ENCODE measurements around the gene NUPR1.
"Not testable (repeated sequence)": the region's sequence is repeated elsewhere in the genome, so short reads cannot be mapped to it uniquely, and the experiment has no call there.

The NUPR1 gene

DNA sequence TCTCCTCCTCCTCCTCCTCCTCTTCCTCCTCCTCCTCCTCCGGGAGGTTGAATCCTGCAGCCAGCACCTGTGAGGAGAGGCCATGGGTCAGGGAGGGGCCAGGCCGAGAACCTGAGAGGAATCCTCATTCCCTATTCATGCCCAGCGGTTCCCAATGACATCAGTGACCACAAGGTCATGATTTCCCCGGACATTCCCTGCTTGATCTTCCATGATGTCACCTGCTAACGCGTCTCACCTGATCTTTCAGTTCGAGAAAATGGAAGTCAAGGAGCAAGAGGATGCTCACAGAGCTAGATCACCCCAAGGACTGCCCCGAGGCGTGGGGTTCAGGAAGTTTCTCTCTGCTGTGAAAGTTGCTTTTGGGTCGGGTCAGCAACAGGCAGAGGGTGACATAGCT, 38.9 kb downstream of the NUPR1 start:
- no peak overlapping the region for H3K4me3 ChIP-seq (ENCODE audit: low read depth, low read length)

DNA sequence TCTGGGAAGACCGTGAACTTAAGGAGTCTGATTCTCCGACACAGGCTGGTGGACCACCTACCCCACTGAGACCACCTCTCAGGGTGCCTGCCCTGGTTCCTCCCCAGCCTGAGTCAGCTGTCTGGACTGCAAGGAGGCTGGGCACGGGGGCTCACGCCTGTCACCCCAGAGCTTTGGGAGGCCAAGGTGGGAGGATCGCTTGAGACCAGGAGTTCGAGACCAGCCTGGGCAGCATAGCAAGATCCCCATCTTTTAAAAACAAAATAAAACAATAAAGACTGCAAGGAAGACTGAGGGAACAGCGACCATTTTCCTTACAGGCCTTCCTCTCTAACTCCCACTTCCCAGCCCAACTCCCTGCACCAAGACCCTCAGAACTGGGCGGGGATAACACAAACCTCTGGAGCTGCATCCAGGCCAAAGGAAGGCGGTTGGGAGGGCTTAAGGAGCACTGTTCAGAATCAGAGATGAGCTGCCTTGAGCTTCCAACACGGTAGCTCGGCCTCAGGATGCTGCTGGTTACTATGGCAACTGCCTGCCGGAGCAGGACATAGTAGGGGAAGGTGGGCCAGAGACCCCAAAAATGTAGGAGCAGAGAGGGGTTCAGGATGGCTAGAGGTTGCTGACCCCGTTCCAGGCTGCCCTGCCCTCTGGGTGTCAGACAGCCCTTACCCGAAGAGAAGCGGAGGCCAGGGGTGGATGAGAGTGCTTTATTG, 40.0 kb downstream of the NUPR1 start:
- no peak overlapping the region for H3K4me3 ChIP-seq (ENCODE audit: low read depth, low read length)

DNA sequence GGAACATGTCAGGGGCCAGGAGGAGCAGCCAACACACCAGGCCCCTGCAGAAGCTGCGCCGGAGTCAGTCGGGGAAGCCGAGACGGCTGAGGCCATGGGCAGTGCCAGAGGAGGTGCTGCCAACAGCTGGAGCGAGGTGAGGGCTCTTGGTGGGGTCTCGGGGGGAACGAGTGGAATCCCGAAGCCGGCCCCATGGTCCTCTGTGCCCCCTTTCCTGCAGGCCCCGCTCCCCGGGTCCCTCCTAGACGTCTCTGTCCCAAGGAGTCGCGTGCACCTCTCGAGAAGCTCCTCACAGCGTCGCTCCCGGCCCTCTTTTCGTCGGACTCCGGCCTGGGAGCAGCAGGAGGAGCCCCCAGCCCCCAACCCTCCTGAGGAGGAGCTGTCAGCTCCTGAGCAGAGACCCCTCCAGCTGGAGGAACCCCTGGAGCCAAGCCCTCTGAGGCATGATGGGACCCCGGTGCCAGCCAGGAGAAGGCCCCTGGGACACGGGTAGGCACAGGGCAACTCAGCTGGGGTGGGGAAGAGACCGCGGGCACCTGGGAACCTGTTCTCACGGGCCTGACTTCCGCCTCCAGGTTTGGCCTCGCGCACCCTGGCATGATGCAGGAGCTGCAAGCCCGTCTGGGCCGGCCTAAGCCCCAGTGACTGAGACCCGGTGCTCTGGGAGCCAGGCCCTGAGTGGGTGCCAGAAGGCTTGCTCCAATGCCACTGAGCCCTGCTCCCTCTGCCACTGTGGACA, 40.7 kb downstream of the NUPR1 start:
- H3K4me3 ChIP-seq (ENCODE audit: low read depth, low read length): no peak overlapping the region

DNA sequence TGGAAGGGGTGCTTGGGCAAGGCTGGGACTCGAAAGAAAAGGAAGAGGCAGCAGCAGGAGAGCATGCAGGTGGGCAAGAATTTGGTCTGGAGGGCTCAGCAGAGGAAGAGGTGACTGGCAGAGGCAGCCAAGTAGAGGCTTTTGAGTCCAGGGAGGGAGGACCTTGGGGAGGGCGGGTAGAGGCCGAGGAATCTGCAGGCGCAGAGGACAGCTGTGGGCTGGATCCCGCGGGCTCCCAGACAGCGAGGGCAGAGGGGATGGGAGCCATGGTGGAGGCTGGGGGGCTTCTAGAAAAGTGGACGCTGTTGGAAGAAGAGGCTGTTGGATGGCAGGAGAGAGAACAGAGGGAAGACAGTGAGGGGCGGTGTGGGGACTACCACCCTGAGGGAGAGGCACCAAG, 41.4 kb downstream of the NUPR1 start:
- no peak overlapping the region for H3K4me3 ChIP-seq (ENCODE audit: low read depth, low read length)

DNA sequence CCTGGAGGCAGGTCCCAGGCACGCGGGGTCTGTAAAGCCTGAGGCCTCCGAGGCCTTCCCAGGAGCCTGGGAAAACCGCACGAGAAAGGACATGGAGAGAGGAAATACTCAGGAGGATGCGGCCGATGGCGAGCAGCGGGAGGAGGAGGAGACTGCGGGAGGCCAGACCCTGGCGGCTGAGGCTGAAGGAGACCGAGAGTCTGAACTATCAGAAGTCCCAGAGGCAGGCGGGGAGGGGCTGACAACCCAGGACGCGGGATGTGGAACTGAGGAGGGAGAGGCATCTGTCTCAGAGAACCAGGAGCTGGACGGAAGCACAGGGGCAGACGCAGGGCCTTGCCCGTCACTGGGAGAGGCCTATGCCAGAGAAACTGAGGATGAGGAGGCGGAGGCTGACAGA, 41.9 kb downstream of the NUPR1 start:
- no peak overlapping the region for H3K4me3 ChIP-seq (ENCODE audit: low read depth, low read length)

DNA sequence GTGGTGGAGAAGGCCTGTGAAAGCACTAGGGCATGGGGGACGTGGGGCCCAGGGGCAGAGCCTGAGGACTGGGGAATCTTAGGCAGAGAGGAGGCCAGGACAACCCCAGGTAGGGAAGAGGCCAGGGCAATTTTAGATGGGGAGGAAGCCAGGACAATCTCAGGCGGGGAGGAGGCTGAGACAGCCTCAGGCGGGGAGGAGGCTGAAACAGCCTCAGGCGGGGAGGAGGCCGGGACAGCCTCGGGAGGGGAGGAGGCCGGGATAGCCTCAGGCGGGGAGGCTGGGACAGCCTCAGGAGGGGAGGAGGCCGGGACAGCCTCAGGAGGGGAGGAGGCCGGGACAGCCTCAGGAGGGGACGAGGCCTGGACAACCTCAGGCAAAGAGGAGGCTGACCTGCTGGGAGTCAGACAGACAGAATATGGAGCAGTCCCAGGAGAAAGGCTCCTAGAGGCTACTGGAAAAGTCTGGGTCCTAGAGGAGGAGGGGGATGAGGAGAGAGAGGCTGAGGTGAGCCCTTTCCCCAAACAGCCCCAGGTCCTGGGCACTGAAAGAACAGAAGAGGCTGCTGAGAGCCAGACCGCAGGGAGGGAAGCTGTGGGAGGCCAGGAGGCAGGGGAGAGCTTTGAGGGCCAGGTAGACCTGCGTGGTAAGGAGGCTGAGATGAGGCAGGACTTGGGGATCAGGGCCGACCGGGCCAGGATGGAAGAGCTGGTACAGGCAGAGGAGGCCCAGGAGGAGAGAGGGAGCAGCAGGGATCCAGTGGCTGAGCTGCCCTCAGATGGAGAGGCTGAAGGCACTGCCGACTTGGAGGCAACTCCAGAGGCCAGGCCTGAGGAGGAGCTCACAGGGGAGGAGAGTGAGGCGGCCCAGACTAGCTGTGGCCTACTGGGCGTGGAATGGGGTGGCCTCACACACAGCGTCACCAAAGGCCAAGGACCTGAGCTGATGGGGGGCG, 42.7 kb downstream of the NUPR1 start:
- no peak overlapping the region for H3K4me3 ChIP-seq (ENCODE audit: low read depth, low read length)

DNA sequence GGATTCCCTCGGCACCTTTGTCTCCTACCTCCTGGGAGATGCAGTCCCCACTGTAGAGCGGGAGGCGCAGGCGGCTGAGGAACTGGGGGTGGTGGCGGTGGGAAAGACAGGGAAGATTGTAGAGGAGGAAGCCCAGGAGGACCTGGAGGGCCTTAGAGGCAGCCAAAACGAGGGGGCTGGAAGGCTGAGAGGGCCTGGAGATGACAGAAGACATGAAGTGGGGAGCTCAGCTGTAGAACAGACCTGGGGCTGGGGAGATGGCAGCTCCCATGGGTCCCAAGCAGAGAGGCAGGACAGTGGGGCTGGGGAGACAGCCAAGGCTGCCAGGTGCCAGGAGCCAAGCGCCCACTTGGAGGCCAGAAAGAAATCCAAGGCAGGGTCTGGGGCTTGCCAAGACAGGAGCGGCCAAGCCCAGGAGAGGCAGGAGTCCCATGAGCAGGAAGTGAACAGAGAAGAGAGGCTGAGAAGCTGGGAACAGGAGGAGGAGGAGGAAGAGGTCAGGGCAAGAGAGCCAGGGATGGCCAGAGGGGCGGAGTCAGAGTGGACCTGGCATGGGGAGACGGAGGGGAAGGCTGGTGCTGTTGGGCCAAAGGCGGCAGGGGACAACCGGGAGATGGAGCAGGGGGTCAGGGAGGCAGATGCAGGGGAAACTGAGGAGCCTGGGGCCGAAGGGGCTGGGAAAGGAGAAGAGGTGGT, 43.5 kb downstream of the NUPR1 start:
- H3K4me3 ChIP-seq (ENCODE audit: low read depth, low read length): no peak overlapping the region

DNA sequence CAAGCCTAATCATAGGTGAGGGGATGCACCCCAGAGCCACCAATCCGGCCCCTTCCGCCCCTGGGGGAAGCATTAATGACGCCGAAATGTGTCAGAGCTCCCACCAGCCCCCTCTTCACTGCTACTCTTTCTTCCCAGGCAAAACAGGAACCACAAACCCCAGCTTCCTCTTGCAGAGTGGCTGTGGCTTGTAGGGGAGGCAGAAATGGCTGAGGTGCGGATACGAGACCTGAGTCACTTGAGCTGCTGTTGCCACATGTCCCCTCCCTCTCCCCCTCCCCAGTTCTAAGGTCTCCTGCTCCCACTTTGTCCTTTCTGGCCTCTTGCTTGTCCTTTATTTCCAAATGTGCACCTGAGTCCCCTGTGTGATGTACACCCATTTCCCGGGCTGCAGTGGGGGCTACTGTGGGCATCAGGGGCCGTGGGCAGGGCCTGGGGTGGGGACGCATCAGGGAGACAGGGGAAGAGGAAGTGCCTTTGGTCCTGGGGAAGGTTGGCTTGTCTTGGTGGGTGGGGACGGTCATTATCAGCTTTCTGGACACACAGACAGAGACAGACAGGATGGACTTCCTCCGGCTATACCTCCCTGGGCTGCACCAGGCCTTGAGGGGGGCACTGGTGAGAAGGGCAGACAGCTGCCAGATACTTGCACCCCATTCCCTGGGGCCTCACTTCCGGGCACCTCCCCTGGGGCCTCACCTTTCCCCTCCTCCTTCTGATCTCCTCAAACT, 44.5 kb downstream of the NUPR1 start, which contains the start of gene APOBR:
Gene APOBR (plus strand): TSS at position 523 of the 731 bp plus-strand sequence. CDS start 39 bp downstream, at position 562.
- H3K4me3 ChIP-seq (ENCODE audit: low read depth, low read length): no peak within 1 kb of the TSS

DNA sequence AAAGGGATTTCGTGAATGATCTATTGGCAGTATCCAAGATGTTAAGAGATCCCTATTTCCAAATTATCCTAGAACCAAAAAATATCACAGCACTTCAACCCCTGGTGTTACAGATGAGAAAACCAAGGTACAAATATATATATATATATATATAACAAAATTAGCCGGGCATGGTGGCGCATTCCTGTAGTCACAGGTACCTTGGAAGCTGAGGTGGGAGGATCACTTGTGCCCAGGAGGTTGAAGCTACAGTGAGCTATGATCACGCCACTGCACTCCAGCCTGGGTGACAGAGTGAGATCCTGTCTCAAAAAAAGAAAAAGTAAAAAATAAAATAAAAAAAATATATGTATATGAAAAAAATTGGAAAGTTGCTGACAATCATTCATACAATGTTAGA, 46.3 kb downstream of the NUPR1 start:
- H3K4me3 ChIP-seq (ENCODE audit: low read depth, low read length): peak overlapping the region; percentile 91

DNA sequence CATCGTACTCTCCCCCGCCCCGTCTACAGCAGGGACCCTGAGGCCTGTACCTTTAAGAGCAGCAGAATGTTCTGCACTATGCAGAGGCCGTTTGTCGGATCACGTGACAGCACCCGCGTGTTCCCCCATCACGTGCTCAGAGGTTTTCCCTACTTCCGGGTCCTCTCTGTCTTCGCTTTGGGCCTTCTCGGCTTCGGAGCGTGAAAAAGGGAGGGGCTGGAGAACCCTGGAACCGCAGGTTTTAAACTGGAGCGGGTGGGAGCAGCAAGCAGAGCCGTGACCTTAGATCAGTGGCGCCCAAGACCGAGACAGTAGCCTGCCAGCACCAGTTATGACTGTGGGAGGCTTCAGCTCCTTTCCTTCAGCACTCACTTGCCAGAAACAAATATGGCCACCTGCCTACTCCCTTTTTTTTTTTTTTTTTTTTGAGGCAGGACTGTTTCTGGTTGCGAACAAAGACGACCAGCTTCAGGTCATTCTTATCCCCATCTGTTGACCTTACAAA, 46.8 kb downstream of the NUPR1 start, which contains the start of gene CLN3:
Gene CLN3 (minus strand): TSS at position 105 of the 505 bp plus-strand sequence. CDS start 315 bp downstream, outside the sequence.
- peak within 1 kb of the TSS; percentile 91 for H3K4me3 ChIP-seq (ENCODE audit: low read depth, low read length)

DNA sequence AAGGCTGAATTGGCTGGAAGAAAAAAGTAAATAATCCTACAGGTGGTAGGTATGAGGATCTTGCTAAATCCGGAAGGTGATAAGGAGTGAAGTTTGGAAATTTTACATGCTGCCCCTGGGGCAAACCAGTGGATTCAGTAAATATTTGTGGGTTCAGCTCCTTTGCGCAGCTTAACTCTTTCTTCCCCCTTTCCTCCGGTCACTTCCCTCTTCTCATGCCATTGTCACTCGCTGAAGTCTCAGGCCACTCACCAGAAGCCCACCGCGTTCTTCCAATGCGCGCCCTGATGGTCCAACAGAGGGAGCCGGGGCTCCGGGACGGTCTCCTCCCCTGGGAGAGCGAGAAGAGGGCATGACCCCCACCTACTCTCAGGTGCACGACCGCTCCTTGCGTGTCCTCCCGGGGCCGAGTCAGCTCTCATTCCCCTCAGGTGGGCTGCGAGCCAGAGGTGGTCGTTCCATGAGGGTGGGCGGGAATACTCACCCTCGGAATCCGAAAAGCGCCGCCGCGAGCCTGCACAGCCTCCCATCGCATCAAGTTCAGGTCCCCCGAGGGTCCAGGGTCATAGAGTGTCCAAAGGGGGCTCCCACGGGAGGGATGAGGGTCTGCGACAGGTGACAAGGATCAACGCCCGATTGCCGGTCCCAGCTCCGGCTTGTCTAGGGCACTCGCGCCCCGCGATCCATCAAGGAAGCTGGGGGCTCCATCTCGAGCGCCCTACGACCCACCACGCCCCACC, 47.4 kb downstream of the NUPR1 start:
- peak overlapping the region; percentile 91 for H3K4me3 ChIP-seq (ENCODE audit: low read depth, low read length)

DNA sequence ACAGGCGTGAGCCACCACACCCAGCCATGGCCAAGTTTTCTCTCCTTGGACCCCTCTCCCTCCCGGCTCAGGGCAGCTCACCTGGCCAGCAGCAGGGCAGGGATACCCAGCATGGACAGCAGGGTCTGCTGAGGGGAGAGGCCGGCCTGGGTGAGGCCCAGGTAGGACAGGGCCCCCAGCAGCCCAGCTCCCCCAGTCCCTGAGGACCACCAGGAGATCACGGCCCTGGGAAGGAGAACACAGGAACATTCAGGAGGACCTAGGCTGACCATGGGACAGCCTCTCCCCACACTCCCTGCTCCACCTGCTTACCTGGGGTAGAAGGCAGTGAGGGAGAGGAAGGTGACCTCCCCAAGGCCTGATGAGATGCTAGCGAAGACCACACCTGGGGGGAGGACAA, 52.5 kb downstream of the NUPR1 start:
- H3K4me3 ChIP-seq (ENCODE audit: low read depth, low read length): no peak overlapping the region

DNA sequence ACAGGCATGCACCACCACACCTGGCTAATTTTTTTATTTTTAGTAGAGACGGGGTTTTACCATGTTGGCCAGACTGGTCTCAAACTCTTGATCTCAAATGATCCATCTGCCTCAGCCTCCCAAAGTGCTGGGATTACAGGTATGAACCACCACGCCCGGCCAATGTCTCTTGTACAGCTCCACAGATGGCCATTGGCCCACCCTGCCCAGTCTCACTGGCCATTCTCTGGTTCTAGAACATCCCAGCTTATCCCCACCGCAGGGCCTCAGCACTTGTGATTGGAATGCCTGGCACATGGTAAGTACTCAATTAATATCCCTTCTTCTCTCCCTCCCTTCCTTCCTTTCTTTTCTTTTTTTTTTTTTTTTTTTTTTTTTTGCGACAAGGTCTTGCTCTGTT, 55.4 kb downstream of the NUPR1 start:
- not testable (repeated sequence) for H3K4me3 ChIP-seq (ENCODE audit: low read depth, low read length)
